ENCODE results near the gene ECPAS.
"Not testable (repeated sequence)": the region's sequence is repeated elsewhere in the genome, so short reads cannot be mapped to it uniquely, and the experiment has no call there.

ECPAS gene

GRCh38 chr9:111411266-111411665 lies 72.9 kb downstream of the ECPAS start:
- DNase-seq, result no peak

GRCh38 chr9:111407813-111408212 lies 76.4 kb downstream of the ECPAS start:
- no peak for DNase-seq

GRCh38 chr9:111405701-111406100 lies 78.5 kb downstream of the ECPAS start:
- DNase-seq, result no peak

GRCh38 chr9:111401486-111401885 lies 82.7 kb downstream of the ECPAS start:
- not testable (repeated sequence) for DNase-seq

GRCh38 chr9:111400564-111400898 lies 83.7 kb downstream of the ECPAS start:
- no peak for DNase-seq

- DNase-seq, result no peak
Measured at GRCh38 chr9:111399772-111400563, 84.2 kb downstream of the ECPAS start.

- DNase-seq, result no peak
Measured at GRCh38 chr9:111399211-111399739, 84.9 kb downstream of the ECPAS start.

- DNase-seq, result no peak
Measured at GRCh38 chr9:111393971-111394370, 90.2 kb downstream of the ECPAS start.

- no peak for DNase-seq
Measured at GRCh38 chr9:111389406-111389805, 94.8 kb downstream of the ECPAS start.

- DNase-seq, result no peak
Measured at GRCh38 chr9:111386386-111386785, 97.8 kb downstream of the ECPAS start.

GRCh38 chr9:111381006-111381405 lies 103.2 kb downstream of the ECPAS start:
- no peak for DNase-seq

GRCh38 chr9:111375817-111376564 lies 108.2 kb downstream of the ECPAS start:
- DNase-seq, result no peak

GRCh38 chr9:111375062-111375461 lies 109.1 kb downstream of the ECPAS start:
- no peak for DNase-seq

- no peak for DNase-seq
Measured at GRCh38 chr9:111372297-111372696, 111.9 kb downstream of the ECPAS start.

GRCh38 chr9:111366978-111367377 lies 117.2 kb downstream of the ECPAS start:
- DNase-seq, result no peak

GRCh38 chr9:111362526-111362925 lies 121.7 kb downstream of the ECPAS start:
- no peak for DNase-seq

GRCh38 chr9:111360881-111361280 lies 123.3 kb downstream of the ECPAS start:
- DNase-seq, result no peak

- peak; percentile 31 for DNase-seq
Measured at GRCh38 chr9:111356481-111357244, 127.5 kb downstream of the ECPAS start.

- no peak for DNase-seq
Measured at GRCh38 chr9:111352545-111352944, 131.6 kb downstream of the ECPAS start.

GRCh38 chr9:111350556-111350955 lies 133.6 kb downstream of the ECPAS start:
- DNase-seq, result no peak

- DNase-seq, result no peak
Measured at GRCh38 chr9:111349766-111350165, 134.4 kb downstream of the ECPAS start.

GRCh38 chr9:111348821-111349271 lies 135.3 kb downstream of the ECPAS start:
- no peak for DNase-seq

- not testable (repeated sequence) for DNase-seq
Measured at GRCh38 chr9:111334318-111334863, 149.8 kb downstream of the ECPAS start.

All from 8988T (cell line).